Kidney epithelial cell (primary cell): ENCODE measurements around the gene CSKMT. TPM values are rescaled to one million over a fixed set of nuclear protein-coding genes. Genes with fewer than 3 reads are reported as not detected.

Experiments used
- DNase-seq: peaks from one replicate; pipeline ENCODE4 v3.0.0-alpha.2; 2010; ENCODE audit warnings: low read depth
- H3K27me3 ChIP-seq: 2 replicates; pipeline ENCODE4 v1.6.0; 2011; ENCODE audit warnings: low read length; ENCODE audit not compliant: control insufficient read depth, insufficient read depth
- H3K36me3 ChIP-seq: 2 replicates; pipeline ENCODE4 v1.5.1; 2011; ENCODE audit warnings: low read length; ENCODE audit not compliant: control insufficient read depth, insufficient read depth
- H3K4me3 ChIP-seq: 2 replicates; pipeline ENCODE4 v1.5.1; 2011; ENCODE audit warnings: low read depth, mild to moderate bottlenecking, control low read depth, low read length
- total RNA-seq: library from RNA; depleted of rRNA; stranded (reverse); fragments of >200 nt; gene quantifications from 2 replicates; pipeline ENCODE4 v1.2.3, GENCODE V29; 2015
- TF ChIP-seq, protein P1 (sequence below): IDR thresholded peaks from 2 replicates; pipeline ENCODE4 v1.5.1; 2011; ENCODE audit warnings: mild to moderate bottlenecking, moderate library complexity, low read length, control low read depth, inconsistent platforms; ENCODE audit not compliant: insufficient read depth, poor library complexity, severe bottlenecking

The CSKMT gene
- total RNA-seq, 1 donor from 2014 or later, result 3.4 TPM

DNA sequence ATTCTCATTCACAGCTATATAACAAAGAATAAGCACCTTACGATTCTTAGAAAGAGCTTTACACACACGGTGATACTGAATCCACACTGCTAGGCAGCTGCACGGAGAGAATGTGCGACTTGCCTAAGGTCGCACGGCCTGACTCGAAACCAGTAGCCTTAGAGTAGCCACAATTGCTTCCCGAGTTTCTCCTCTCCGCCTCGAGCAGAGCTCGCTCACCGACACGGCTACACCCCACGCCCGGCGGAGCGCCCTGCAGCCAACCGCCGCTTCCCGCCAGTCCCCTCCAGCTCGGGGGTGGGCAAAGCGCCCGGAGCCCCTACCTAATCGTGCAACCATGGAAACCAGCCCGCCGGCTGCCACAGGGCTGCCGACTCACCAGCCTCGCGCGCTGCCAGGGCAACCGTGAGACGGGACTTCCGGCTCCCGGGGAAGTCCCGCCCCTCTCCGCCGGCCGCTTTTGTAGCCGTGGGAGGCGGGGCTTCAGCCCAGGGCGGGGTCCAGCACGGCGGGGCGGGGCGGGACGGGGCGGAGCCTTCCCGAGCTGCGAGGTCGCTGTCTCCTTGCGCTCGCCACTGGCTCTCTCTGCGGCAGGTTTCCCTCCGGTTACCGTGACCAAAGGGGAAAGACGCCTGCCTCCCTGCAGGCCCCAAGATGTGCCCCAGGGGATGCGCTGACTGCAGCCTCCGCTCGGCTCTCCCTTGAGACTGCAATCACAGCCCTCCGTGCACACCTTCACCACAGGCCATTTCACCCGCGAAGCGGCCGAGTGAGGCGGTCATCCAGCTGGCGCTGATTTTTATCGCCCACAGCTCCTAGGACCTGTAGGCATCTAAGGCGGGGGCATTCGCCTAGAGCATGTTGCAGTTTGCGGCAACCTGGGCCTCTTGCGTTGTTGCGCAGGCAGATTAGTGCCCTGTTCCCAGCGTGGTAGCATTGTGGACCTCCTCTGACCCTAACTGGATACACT, 41.1 kb downstream of the CSKMT start:
- H3K36me3 ChIP-seq, result peaks cover 2% of the 10 kb centered on the region
- DNase-seq, result peak; percentile 72

DNA sequence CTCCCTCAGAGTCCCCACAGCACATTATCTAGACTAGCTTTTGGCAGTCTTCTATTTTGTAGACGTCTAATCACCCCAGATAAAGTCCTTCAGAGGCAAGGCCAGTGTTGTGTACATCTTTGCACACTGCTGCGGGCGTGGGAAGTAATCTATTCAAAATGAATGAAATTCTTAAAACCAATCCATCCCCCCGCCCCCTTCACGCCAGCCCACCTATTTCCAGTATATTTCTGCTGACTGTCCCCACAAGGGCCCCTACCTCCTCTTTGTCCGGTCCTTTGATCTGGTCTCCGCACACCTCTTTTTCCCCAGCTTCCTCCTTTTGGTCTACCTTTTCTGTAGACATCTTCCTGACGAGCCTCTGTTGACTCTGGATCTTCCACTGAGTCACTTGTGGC, 41.7 kb downstream of the CSKMT start:
- peaks cover 2% of the 10 kb centered on the region for H3K36me3 ChIP-seq
- no peak overlapping the region for H3K4me3 ChIP-seq
- DNase-seq, result no peak

More for the DNA sequence above, 41.1 kb downstream of the CSKMT start:
- Histone ChIP-seq H3K4me3 (peak overlapping the region; percentile 59), H3K27me3 (no peaks in the 10 kb centered on the region)
- TF ChIP-seq, protein P1, sequence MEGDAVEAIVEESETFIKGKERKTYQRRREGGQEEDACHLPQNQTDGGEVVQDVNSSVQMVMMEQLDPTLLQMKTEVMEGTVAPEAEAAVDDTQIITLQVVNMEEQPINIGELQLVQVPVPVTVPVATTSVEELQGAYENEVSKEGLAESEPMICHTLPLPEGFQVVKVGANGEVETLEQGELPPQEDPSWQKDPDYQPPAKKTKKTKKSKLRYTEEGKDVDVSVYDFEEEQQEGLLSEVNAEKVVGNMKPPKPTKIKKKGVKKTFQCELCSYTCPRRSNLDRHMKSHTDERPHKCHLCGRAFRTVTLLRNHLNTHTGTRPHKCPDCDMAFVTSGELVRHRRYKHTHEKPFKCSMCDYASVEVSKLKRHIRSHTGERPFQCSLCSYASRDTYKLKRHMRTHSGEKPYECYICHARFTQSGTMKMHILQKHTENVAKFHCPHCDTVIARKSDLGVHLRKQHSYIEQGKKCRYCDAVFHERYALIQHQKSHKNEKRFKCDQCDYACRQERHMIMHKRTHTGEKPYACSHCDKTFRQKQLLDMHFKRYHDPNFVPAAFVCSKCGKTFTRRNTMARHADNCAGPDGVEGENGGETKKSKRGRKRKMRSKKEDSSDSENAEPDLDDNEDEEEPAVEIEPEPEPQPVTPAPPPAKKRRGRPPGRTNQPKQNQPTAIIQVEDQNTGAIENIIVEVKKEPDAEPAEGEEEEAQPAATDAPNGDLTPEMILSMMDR, result no peak

DNA sequence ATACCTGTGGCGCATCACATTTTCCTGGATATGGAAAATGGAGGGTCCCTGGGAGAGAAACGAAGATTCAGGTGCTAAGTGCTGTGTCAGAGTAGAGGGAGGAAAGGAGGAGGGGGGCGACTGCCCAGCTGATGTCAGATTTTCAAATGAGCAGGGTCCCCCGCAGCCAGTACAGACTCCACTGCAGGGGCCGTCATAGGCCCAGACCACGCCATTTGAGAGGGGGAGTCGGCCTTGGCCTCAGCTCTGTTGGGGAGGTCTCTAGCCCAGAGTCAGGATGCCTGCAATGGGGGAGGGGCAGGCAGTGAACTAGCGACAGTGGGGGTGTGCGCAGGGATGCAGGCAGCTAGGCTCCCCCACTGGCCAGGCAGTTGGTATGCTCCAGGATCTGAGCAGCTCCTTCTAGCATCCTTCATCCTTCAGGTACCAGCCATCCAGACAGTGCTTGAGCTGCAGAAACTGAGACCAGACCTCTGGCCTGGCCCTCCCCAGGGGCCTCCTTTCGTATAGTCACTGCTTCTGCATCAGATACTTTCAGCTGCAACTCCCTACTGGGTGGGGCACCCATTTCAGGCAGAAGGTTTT, 42.3 kb downstream of the CSKMT start, which contains the start of the genes BSCL2 and GNG3:
TSS of gene BSCL2 (minus strand) at position 148 of the 585 bp plus-strand sequence. CDS start 229 bp downstream, outside the sequence.
TSS of gene GNG3 (plus strand) at position 400 of the 585 bp plus-strand sequence. CDS start 620 bp downstream, outside the sequence.
- TF ChIP-seq, protein P1, result no peak
- Histone ChIP-seq H3K4me3 (peak within 1 kb of the TSS; percentile 41), H3K36me3 (peaks cover 2% of the 10 kb centered on the region), H3K27me3 (no peaks in the 10 kb centered on the region)
- no peak for DNase-seq

More for the DNA sequence above, 41.7 kb downstream of the CSKMT start:
- no peaks in the 10 kb centered on the region for H3K27me3 ChIP-seq
- TF ChIP-seq, protein P1, result no peak

DNA sequence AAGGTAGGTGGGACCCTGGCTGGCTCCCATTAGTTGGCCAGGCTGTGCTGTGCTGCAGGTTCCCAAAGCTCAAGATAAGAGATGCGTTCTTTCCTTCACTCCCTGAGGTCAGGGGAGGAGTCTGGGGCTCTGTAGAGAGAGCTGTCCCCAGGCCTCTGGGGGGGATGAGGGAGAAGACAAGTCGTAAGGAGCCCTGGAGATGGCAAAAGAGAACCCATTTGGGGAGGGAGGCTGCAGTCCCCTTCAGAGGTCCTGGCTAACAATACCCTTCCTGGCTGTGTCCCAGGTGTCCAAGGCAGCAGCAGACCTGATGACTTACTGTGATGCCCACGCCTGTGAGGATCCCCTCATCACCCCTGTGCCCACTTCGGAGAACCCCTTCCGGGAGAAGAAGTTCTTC, 43.3 kb downstream of the CSKMT start:
- Histone ChIP-seq H3K36me3 (peaks cover 2% of the 10 kb centered on the region), H3K4me3 (no peak overlapping the region), H3K27me3 (no peaks in the 10 kb centered on the region)
- TF ChIP-seq, protein P1, result no peak
- no peak for DNase-seq

DNA sequence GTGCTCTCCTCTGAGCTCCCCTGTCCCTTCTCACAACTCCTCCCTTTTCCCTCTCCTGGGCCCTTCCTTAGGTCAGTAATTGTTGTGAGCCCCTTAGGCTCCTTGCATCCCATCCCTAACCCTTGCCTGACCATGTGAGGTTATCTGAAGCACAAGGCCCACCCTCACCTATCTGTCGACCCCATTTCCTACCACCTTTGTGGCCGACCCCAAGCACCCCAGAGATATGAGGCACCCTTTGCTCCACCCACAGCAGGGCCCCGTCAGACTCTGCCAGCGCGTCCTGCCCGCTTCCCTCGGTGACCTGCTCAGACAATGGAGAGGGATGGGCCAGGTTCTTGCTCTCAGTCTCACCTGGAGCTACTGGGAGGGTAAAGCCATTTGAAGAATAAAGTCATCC, 43.7 kb downstream of the CSKMT start:
- no peaks in the 10 kb centered on the region for H3K27me3 ChIP-seq
- TF ChIP-seq, protein P1, result no peak
- peaks cover 2% of the 10 kb centered on the region for H3K36me3 ChIP-seq
- H3K4me3 ChIP-seq, result peak overlapping the region; percentile 44
- DNase-seq, result no peak
